ENCODE data around the gene SAMD11.

The SAMD11 gene

GRCh38 chr1:912740-913301 is 10.9 kb upstream of the SAMD11 start:
- H3K4me3 ChIP-seq (ENCODE audit: low read depth, low read length): no peak overlapping the region
- TF ChIP-seq CTCF (IDR thresholded peaks at IDR 0.05; ENCODE audit: low read depth, low read length): no peak

GRCh38 chr1:913491-914130 is 10.1 kb upstream of the SAMD11 start:
- TF ChIP-seq CTCF (IDR thresholded peaks at IDR 0.05; ENCODE audit: low read depth, low read length): no peak
- no peak overlapping the region for H3K4me3 ChIP-seq (ENCODE audit: low read depth, low read length)

- no peak overlapping the region for H3K4me3 ChIP-seq (ENCODE audit: low read depth, low read length)
- no peak for TF ChIP-seq CTCF (IDR thresholded peaks at IDR 0.05; ENCODE audit: low read depth, low read length)
Measured at GRCh38 chr1:914131-914890, 9.4 kb upstream of the SAMD11 start.

GRCh38 chr1:914891-915280 is 8.8 kb upstream of the SAMD11 start:
- no peak for TF ChIP-seq CTCF (IDR thresholded peaks at IDR 0.05; ENCODE audit: low read depth, low read length)
- H3K4me3 ChIP-seq (ENCODE audit: low read depth, low read length): no peak overlapping the region

- TF ChIP-seq CTCF (IDR thresholded peaks at IDR 0.05; ENCODE audit: low read depth, low read length): no peak
Measured at GRCh38 chr1:915295-916172, 8.2 kb upstream of the SAMD11 start.

GRCh38 chr1:916173-917075 is 7.3 kb upstream of the SAMD11 start:
- H3K4me3 ChIP-seq (ENCODE audit: low read depth, low read length): no peak overlapping the region
- TF ChIP-seq CTCF (IDR thresholded peaks at IDR 0.05; ENCODE audit: low read depth, low read length): no peak

More at GRCh38 chr1:915295-916172, 8.2 kb upstream of the SAMD11 start:
- no peak overlapping the region for H3K4me3 ChIP-seq (ENCODE audit: low read depth, low read length)
